GM23248 (cell line): ENCODE data around the gene ADNP. TPM values are rescaled to one million over a fixed set of nuclear protein-coding genes. Genes with fewer than 3 reads are reported as not detected.

Experiments used
- DNase-seq: peaks from one replicate; pipeline ENCODE4 v3.0.0-alpha.2; 2015
- H2AFZ ChIP-seq: fragments of 200-600 bp; sonication (generic); 2 replicates; pipeline ENCODE4 v1.6.1; 2016; ENCODE audit warnings: antibody characterized with exemption
- H3F3A ChIP-seq: fragments of 200-600 bp; sonication (generic); 2 replicates; pipeline ENCODE4 v1.6.1; 2016; ENCODE audit warnings: mild to moderate bottlenecking, antibody characterized with exemption, mixed run types; ENCODE audit not compliant: insufficient read depth
- H3K27ac ChIP-seq: fragments of 200-600 bp; sonication (generic); 2 replicates; pipeline ENCODE4 v1.5.1; 2016; ENCODE audit warnings: mild to moderate bottlenecking
- H3K27me3 ChIP-seq: fragments of 200-600 bp; sonication (generic); replicated peaks from 2 replicates; pipeline ENCODE4 v1.6.1; 2016; ENCODE audit warnings: mild to moderate bottlenecking; ENCODE audit not compliant: insufficient read depth
- H3K36me3 ChIP-seq: fragments of 200-600 bp; sonication (generic); 2 replicates; pipeline ENCODE4 v1.6.1; 2016; ENCODE audit warnings: low read depth, mild to moderate bottlenecking
- H3K4me1 ChIP-seq: fragments of 200-600 bp; sonication (generic); 2 replicates; pipeline ENCODE4 v1.6.1; 2016; ENCODE audit warnings: mild to moderate bottlenecking; ENCODE audit not compliant: insufficient read depth
- H3K4me2 ChIP-seq: fragments of 200-600 bp; sonication (generic); one replicate; pipeline ENCODE4 v1.6.1; 2016; ENCODE audit warnings: mild to moderate bottlenecking; ENCODE audit not compliant: unreplicated experiment
- H3K4me3 ChIP-seq: fragments of 200-600 bp; sonication (generic); 2 replicates; pipeline ENCODE4 v1.5.1; 2016; ENCODE audit warnings: mild to moderate bottlenecking
- H3K79me2 ChIP-seq: fragments of 200-600 bp; sonication (generic); 2 replicates; pipeline ENCODE4 v1.6.1; 2016; ENCODE audit warnings: mild to moderate bottlenecking; ENCODE audit not compliant: insufficient read depth
- H3K9ac ChIP-seq: fragments of 200-600 bp; sonication (generic); 2 replicates; pipeline ENCODE4 v1.6.1; 2016; ENCODE audit warnings: mild to moderate bottlenecking
- H3K9me2 ChIP-seq: fragments of 200-600 bp; sonication (generic); 2 replicates; pipeline ENCODE4 v1.6.1; 2016; ENCODE audit warnings: mixed run types, mild to moderate bottlenecking, moderate library complexity; ENCODE audit not compliant: insufficient read depth
- H3K9me3 ChIP-seq: fragments of 200-600 bp; sonication (generic); one replicate; pipeline ENCODE4 v1.6.1; 2017; ENCODE audit warnings: low read depth
- H4K20me1 ChIP-seq: fragments of 200-600 bp; sonication (generic); 2 replicates; pipeline ENCODE4 v1.6.0; 2016; ENCODE audit not compliant: insufficient read depth
- EZH2 ChIP-seq: fragments of 200-600 bp; sonication (generic); IDR thresholded peaks from 2 replicates; pipeline ENCODE4 v1.6.1; 2018; ENCODE audit warnings: antibody characterized with exemption, mild to moderate bottlenecking; ENCODE audit not compliant: insufficient read depth, poor library complexity, severe bottlenecking
- EZH2phosphoT487 ChIP-seq: fragments of 200-600 bp; sonication (generic); IDR thresholded peaks from 2 replicates; pipeline ENCODE4 v1.6.1; 2018; ENCODE audit warnings: antibody characterized with exemption, moderate library complexity, mild to moderate bottlenecking, low read depth; ENCODE audit not compliant: insufficient read depth
- WGBS, 2 experiments: methylation state at CpG; one replicate each; pipeline ENCODE4 v1.1.6; 2015 to 2017; ENCODE audit warnings: low lambda C conversion rate in 2 of 2, low coverage in 1 of 2; ENCODE audit errors: missing lambda C conversion rate in 2 of 2; 5-methylcytosine and 5-hydroxymethylcytosine counted together
- in situ Hi-C: fragments of 300-500 bp; cut with MboI; formaldehyde crosslinking; loops from 2 replicates; pipeline ENCODE4 v1.15.0; 2020
- polyA plus RNA-seq: library from polyadenylated mRNA; unstranded; fragments of >200 nt; fragmentation: Nextera tagmentation; extraction: Ambion mirVana; gene quantifications from 2 replicates; pipeline ENCODE4 v1.2.1, GENCODE V29; 2016
- total RNA-seq: library from RNA; depleted of rRNA; stranded (reverse); fragments of >200 nt; shearing (Covaris generic); gene quantifications from 2 replicates; pipeline ENCODE4 v1.2.3, GENCODE V29; 2014

The ADNP gene
- total and polyA plus RNA-seq, 2 experiments from 2014 or later, result 14.9 to 34.2 TPM

- H3K9ac ChIP-seq, result no peak overlapping the region
- no peaks in the 10 kb centered on the region for H3K9me3 ChIP-seq
- WGBS, 2 experiments, result 72% methylated on average over 23 of the region's 23 CpGs
- TF ChIP-seq EZH2phosphoT487 (no peak), EZH2 (no peak)
- no peak overlapping the region for H2AFZ ChIP-seq
- in situ Hi-C loops, result no loop called here
- no peaks in the 10 kb centered on the region for H3K79me2 ChIP-seq
- H3K27ac ChIP-seq, result no peak overlapping the region
- H3F3A ChIP-seq, result no peaks in the 10 kb centered on the region
- no peaks in the 10 kb centered on the region for H3K27me3 ChIP-seq
- H3K4me2 ChIP-seq, result no peak overlapping the region
- no peak overlapping the region for H3K4me3 ChIP-seq
- DNase-seq, result peak; percentile 20
- H3K36me3 ChIP-seq, result no peaks in the 10 kb centered on the region
- H4K20me1 ChIP-seq, result no peaks in the 10 kb centered on the region
- no peaks in the 10 kb centered on the region for H3K9me2 ChIP-seq
- H3K4me1 ChIP-seq, result no peaks in the 10 kb centered on the region
These were observed 75.5 kb downstream of the ADNP start for GRCh38 chr20:50855498-50856474.

GRCh38 chr20:50854506-50855249, 76.6 kb downstream of the ADNP start:
- no peak for TF ChIP-seq EZH2
- TF ChIP-seq EZH2phosphoT487, result no peak
- H3K4me1 ChIP-seq, result no peaks in the 10 kb centered on the region
- H3K9me2 ChIP-seq, result no peaks in the 10 kb centered on the region
- H3K36me3 ChIP-seq, result no peaks in the 10 kb centered on the region
- in situ Hi-C loops, result no loop called here
- no peaks in the 10 kb centered on the region for H3K79me2 ChIP-seq
- no peaks in the 10 kb centered on the region for H3F3A ChIP-seq
- H3K9ac ChIP-seq, result no peak overlapping the region
- no peaks in the 10 kb centered on the region for H3K9me3 ChIP-seq
- H3K27ac ChIP-seq, result no peak overlapping the region
- H4K20me1 ChIP-seq, result no peaks in the 10 kb centered on the region
- H3K4me3 ChIP-seq, result no peak overlapping the region
- H3K4me2 ChIP-seq, result no peak overlapping the region
- H3K27me3 ChIP-seq, result no peaks in the 10 kb centered on the region
- no peak overlapping the region for H2AFZ ChIP-seq
- WGBS, 2 experiments, result 82 to 84% methylated on average over 18 of the region's 18 CpGs
- DNase-seq, result no peak

DNA sequence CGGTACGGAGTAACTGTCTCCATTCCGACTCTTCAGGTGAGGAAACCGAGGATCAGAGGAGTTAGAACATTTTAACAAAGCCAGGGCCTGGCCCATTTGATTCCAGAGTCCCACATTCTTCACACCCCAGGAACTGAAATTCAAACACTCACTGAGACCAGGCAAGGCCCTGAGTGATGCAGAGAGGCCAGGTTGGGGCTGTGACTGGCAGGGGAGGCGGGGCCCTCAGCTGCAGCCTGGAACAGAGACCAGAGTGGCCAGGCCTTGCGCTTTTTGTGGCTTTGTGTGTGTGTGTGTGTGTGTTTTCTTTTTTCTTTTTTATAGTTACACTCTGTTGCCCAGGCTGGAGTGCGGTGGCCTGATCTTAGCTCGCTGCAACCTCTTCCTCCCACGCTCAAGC, 79.2 kb downstream of the ADNP start:
- Histone ChIP-seq H3K4me2 (no peak overlapping the region), H3K27me3 (no peaks in the 10 kb centered on the region), H3K36me3 (no peaks in the 10 kb centered on the region), H3K4me1 (no peaks in the 10 kb centered on the region), H2AFZ (no peak overlapping the region), H3K9me2 (no peaks in the 10 kb centered on the region), H3K9me3 (no peaks in the 10 kb centered on the region), H3K27ac (no peak overlapping the region), H3F3A (no peaks in the 10 kb centered on the region), H3K4me3 (no peak overlapping the region), H3K9ac (no peak overlapping the region), H4K20me1 (no peaks in the 10 kb centered on the region), H3K79me2 (no peaks in the 10 kb centered on the region)
- TF ChIP-seq EZH2, result no peak
- no peak for TF ChIP-seq EZH2phosphoT487
- DNase-seq, result no peak
- in situ Hi-C loops, result no loop called here
- 94 to 97% methylated on average over 9 of the region's 9 CpGs for WGBS, 2 experiments

DNA sequence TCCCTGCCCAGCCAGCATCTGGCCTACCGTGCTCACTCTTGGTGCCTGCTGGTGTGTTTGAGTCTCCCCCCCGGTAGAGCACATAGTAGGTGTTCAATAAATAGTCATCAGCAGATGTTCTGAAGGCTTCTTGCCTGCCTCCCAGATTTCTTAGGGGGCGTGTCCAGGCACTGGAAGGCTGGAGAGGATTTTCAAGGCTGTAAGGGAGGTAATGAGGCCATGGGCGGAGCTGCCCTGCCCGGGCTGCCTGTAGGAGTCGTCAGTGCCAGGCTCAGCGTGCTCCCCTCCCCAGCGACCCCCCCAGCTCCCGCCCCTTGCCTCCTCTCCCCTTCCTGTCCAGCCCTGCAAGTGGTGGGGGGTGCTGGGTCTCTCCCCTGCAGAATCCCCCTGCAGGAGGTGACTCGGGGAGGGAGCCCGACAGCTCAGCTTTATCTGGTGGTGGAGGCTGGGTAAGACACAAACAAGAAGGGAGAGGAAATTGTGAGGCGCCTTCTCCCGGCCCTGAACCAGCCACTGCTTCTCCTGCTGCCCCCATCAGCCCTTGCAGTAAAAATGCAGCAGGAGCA, 80.4 kb downstream of the ADNP start:
- no peaks in the 10 kb centered on the region for H4K20me1 ChIP-seq
- H3K9me2 ChIP-seq, result no peaks in the 10 kb centered on the region
- TF ChIP-seq EZH2phosphoT487, result no peak
- no peak for TF ChIP-seq EZH2
- H3K4me1 ChIP-seq, result no peaks in the 10 kb centered on the region
- in situ Hi-C loops, result no loop called here
- no peaks in the 10 kb centered on the region for H3F3A ChIP-seq
- H3K9me3 ChIP-seq, result no peaks in the 10 kb centered on the region
- no peak overlapping the region for H2AFZ ChIP-seq
- H3K4me2 ChIP-seq, result no peak overlapping the region
- H3K36me3 ChIP-seq, result no peaks in the 10 kb centered on the region
- no peaks in the 10 kb centered on the region for H3K27me3 ChIP-seq
- H3K27ac ChIP-seq, result no peak overlapping the region
- H3K9ac ChIP-seq, result no peak overlapping the region
- H3K79me2 ChIP-seq, result no peaks in the 10 kb centered on the region
- 62 to 77% methylated on average over 8 to 13 of the region's 13 CpGs for WGBS, 2 experiments
- H3K4me3 ChIP-seq, result no peak overlapping the region
- DNase-seq, result no peak
